Measurements from ENCODE around the gene TLDC2. TPM values are rescaled to one million over a fixed set of nuclear protein-coding genes. Genes with fewer than 3 reads are reported as not detected.
A peak's percentile ranks its signal among the peaks of the same experiment; 100 is the strongest.

The TLDC2 gene
- total RNA-seq, 1 experiment from 2014 or later = 0.17 TPM

DNA sequence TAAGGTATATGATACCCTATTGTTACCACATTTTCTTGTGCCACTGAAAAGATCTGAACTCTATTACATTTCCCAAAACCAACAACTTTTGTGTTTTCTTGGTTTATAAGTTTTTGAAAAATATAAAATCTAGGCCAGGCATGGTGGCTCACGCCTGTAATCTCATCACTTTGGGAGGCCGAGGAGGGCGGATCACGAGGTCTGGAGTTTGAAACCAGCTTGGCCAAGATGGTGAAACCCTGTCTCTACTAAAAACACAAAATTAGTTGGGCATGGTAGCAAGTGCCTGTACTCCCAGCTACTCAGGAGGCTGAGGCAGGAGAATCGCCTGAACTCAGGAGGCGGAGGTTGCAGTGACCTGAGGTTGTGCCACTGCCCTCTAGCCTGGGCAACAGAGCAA, 41.3 kb downstream of the TLDC2 start:
- Mint-ChIP-seq H3K36me3 (peaks cover 11% of the 10 kb centered on the region), H3K27ac (no peak overlapping the region), H3K4me1 (peaks cover 3% of the 10 kb centered on the region), H3K9me3 (no peaks in the 10 kb centered on the region), H3K4me3 (no peak overlapping the region), H3K27me3 (ENCODE audit: low read depth) (no peaks in the 10 kb centered on the region)
- ChIA-PET POLR2A (no interaction called here), CTCF (interaction anchor here (0.6 to 1.5 kb wide), 2 partner anchors 85 to 178 kb away, joined by 3 to 4 read pairs; partner anchors contain the start of gene RBL1)
- no peak for TF ChIP-seq FOXP1 (CRISPR knock-in tag; IDR thresholded peaks at IDR 0.05; ENCODE audit: borderline replicate concordance)
- TF ChIP-seq, protein P1, sequence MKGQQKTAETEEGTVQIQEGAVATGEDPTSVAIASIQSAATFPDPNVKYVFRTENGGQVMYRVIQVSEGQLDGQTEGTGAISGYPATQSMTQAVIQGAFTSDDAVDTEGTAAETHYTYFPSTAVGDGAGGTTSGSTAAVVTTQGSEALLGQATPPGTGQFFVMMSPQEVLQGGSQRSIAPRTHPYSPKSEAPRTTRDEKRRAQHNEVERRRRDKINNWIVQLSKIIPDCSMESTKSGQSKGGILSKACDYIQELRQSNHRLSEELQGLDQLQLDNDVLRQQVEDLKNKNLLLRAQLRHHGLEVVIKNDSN (CRISPR knock-in tag; IDR thresholded peaks at IDR 0.05) = no peak
- TF ChIP-seq, protein P2, sequence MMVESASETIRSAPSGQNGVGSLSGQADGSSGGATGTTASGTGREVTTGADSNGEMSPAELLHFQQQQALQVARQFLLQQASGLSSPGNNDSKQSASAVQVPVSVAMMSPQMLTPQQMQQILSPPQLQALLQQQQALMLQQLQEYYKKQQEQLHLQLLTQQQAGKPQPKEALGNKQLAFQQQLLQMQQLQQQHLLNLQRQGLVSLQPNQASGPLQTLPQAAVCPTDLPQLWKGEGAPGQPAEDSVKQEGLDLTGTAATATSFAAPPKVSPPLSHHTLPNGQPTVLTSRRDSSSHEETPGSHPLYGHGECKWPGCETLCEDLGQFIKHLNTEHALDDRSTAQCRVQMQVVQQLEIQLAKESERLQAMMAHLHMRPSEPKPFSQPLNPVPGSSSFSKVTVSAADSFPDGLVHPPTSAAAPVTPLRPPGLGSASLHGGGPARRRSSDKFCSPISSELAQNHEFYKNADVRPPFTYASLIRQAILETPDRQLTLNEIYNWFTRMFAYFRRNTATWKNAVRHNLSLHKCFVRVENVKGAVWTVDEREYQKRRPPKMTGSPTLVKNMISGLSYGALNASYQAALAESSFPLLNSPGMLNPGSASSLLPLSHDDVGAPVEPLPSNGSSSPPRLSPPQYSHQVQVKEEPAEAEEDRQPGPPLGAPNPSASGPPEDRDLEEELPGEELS (CRISPR knock-in tag; IDR thresholded peaks at IDR 0.05) = no peak
- TF ChIP-seq, protein P3, sequence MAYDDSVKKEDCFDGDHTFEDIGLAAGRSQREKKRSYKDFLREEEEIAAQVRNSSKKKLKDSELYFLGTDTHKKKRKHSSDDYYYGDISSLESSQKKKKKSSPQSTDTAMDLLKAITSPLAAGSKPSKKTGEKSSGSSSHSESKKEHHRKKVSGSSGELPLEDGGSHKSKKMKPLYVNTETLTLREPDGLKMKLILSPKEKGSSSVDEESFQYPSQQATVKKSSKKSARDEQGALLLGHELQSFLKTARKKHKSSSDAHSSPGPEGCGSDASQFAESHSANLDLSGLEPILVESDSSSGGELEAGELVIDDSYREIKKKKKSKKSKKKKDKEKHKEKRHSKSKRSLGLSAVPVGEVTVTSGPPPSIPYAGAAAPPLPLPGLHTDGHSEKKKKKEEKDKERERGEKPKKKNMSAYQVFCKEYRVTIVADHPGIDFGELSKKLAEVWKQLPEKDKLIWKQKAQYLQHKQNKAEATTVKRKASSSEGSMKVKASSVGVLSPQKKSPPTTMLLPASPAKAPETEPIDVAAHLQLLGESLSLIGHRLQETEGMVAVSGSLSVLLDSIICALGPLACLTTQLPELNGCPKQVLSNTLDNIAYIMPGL (CRISPR knock-in tag; IDR thresholded peaks at IDR 0.05) = no peak
- DNase-seq (ENCODE audit: low spot score) (no peak), ATAC-seq (no peak)

DNA sequence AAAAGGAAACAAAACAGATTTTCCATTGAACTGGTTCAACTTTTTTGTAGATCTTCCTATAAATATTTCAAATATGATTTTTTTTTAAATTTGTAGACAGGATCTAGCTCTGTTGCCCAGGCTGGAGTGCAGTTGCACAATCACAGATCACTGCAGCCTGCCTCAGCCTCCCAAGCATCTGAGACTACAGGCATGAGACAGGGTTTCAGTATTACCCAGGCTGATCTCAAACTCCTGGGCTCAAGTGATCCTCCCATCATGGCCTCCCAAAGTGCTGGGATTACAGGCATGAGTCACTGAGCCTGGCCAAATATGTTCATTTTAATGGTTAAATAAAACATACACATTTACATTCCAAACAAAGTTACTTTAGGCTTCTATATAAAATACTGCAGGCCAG, 42.0 kb downstream of the TLDC2 start:
- no peaks in the 10 kb centered on the region for H3K4me1 Mint-ChIP-seq
- no peak for TF ChIP-seq TEAD1 (CRISPR knock-in tag; IDR thresholded peaks at IDR 0.05)
- TF ChIP-seq ZNF232 (CRISPR knock-in tag; IDR thresholded peaks at IDR 0.05) = no peak
- peak; percentile 24; the same call in 1 of the 2 replicates for TF ChIP-seq ZNF121 (CRISPR knock-in tag; IDR thresholded peaks at IDR 0.05)
- TF ChIP-seq, protein P4, sequence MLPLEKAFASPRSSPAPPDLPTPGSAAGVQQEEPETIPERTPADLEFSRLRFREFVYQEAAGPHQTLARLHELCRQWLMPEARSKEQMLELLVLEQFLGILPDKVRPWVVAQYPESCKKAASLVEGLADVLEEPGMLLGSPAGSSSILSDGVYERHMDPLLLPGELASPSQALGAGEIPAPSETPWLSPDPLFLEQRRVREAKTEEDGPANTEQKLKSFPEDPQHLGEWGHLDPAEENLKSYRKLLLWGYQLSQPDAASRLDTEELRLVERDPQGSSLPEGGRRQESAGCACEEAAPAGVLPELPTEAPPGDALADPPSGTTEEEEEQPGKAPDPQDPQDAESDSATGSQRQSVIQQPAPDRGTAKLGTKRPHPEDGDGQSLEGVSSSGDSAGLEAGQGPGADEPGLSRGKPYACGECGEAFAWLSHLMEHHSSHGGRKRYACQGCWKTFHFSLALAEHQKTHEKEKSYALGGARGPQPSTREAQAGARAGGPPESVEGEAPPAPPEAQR (CRISPR knock-in tag; IDR thresholded peaks at IDR 0.05) = no peak
- H3K36me3 Mint-ChIP-seq = peaks cover 11% of the 10 kb centered on the region
- ChIA-PET POLR2A (no interaction called here), CTCF (interaction anchor here (1.5 kb wide), 1 partner anchor 178 kb away, joined by 4 read pairs; the partner anchor contains the start of gene RBL1)
- DNase-seq (ENCODE audit: low spot score) (no peak), ATAC-seq (no peak)
- no peak overlapping the region for H3K4me3 Mint-ChIP-seq
- no peaks in the 10 kb centered on the region for H3K27me3 Mint-ChIP-seq (ENCODE audit: low read depth)
- H3K27ac Mint-ChIP-seq = no peak overlapping the region
- H3K9me3 Mint-ChIP-seq = no peaks in the 10 kb centered on the region

DNA sequence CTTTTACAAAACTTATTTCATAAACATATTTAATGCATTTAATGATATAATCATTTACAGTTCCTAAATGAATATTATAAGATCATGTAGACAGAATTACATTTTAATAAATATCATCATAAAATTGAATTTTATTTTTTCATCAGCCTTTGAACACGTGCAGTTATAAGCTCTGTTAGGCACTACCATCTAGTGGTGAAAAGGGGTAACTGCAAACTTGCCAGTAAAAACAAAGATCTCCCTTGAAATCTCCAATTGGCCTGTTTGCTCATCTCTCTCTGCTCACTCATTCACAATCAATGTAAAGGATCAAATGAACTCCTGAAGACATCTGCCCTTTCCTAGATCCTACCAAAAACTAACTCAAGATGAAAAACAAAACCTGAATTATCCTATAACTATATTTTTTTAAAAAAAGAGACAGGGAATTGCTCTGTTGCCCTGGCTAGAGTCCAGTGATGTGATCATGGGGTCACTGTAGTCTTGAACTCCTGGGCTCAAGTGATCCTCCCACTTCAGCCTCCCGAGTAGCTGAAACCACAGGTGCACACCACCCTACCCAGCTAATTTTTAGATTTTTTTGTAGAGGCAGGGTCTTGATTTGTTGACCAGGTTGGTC, 43.9 kb downstream of the TLDC2 start:
- TF ChIP-seq CREM (CRISPR knock-in tag; IDR thresholded peaks at IDR 0.05) = no peak
- no peak for TF ChIP-seq SOX15 (CRISPR knock-in tag; IDR thresholded peaks at IDR 0.05)
- TF ChIP-seq, protein P5, sequence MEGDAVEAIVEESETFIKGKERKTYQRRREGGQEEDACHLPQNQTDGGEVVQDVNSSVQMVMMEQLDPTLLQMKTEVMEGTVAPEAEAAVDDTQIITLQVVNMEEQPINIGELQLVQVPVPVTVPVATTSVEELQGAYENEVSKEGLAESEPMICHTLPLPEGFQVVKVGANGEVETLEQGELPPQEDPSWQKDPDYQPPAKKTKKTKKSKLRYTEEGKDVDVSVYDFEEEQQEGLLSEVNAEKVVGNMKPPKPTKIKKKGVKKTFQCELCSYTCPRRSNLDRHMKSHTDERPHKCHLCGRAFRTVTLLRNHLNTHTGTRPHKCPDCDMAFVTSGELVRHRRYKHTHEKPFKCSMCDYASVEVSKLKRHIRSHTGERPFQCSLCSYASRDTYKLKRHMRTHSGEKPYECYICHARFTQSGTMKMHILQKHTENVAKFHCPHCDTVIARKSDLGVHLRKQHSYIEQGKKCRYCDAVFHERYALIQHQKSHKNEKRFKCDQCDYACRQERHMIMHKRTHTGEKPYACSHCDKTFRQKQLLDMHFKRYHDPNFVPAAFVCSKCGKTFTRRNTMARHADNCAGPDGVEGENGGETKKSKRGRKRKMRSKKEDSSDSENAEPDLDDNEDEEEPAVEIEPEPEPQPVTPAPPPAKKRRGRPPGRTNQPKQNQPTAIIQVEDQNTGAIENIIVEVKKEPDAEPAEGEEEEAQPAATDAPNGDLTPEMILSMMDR (IDR thresholded peaks at IDR 0.05) = peak; percentile 86
- TF ChIP-seq, protein P6, sequence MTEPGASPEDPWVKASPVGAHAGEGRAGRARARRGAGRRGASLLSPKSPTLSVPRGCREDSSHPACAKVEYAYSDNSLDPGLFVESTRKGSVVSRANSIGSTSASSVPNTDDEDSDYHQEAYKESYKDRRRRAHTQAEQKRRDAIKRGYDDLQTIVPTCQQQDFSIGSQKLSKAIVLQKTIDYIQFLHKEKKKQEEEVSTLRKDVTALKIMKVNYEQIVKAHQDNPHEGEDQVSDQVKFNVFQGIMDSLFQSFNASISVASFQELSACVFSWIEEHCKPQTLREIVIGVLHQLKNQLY (CRISPR knock-in tag; IDR thresholded peaks at IDR 0.05) = no peak
- TF ChIP-seq TEAD4 (CRISPR knock-in tag; IDR thresholded peaks at IDR 0.05) = no peak
- TF ChIP-seq RORB (CRISPR knock-in tag; IDR thresholded peaks at IDR 0.05) = no peak
- TF ChIP-seq, protein P7, sequence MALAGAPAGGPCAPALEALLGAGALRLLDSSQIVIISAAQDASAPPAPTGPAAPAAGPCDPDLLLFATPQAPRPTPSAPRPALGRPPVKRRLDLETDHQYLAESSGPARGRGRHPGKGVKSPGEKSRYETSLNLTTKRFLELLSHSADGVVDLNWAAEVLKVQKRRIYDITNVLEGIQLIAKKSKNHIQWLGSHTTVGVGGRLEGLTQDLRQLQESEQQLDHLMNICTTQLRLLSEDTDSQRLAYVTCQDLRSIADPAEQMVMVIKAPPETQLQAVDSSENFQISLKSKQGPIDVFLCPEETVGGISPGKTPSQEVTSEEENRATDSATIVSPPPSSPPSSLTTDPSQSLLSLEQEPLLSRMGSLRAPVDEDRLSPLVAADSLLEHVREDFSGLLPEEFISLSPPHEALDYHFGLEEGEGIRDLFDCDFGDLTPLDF (CRISPR knock-in tag; IDR thresholded peaks at IDR 0.05) = no peak
- POLR2A ChIA-PET = interaction anchor here (0.5 kb wide), 1 partner anchor 935 kb away, joined by 3 read pairs; no protein-coding TSS in a partner anchor
- no peak for DNase-seq (ENCODE audit: low spot score)

More for the DNA sequence above, 43.9 kb downstream of the TLDC2 start:
- H3K4me1 Mint-ChIP-seq = peaks cover 11% of the 10 kb centered on the region
- H3K36me3 Mint-ChIP-seq = peaks cover 3% of the 10 kb centered on the region
- H3K9me3 Mint-ChIP-seq = no peaks in the 10 kb centered on the region
- CTCF ChIA-PET = interaction anchor here (0.6 to 1.8 kb wide), 23 partner anchors 9 to 717 kb away, joined by 3 to 15 read pairs (median 4); partner anchors contain the start of genes DSN1 and RPN2
- ATAC-seq = peak; percentile 43
- H3K27ac Mint-ChIP-seq = peak overlapping the region; percentile 86; the same call in 1 of the 2 replicates
- H3K4me3 Mint-ChIP-seq = no peak overlapping the region
- H3K27me3 Mint-ChIP-seq (ENCODE audit: low read depth) = no peaks in the 10 kb centered on the region

Measured in WTC11 (cell line).